ENCODE data around the gene TCHHL1.
A peak's percentile ranks its signal among the peaks of the same experiment; 100 is the strongest.

The TCHHL1 gene

DNA sequence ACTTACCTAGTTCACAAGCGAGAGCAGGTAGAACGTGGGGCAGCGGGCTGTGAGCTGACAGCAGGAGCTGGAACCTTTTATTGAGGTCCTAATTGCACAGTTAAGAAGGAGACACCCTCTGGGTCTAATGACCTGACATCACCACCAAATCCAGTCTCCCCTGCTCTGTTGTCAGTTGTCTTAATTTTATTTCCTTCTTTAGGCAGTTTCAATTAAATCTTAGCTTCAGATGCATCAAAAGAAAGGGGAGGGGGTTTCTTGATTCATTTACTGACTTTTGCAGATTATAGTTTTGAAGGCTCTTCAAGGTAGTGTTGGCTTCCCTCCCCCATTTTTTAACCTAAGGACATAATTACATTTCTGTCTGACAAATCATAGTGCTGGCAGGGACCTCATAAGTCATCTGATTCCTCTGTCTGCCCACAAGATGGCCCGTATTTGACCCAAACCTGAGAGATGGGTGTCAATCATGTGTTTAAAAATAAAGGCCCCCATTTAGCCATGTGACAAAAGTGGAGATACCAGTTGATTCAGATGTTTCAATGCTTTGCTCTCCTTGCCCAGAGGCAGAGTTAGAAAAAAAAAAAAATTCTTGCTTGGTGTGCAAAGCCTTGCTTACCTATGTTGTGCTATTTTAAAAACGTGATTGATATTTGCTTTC is at the start of gene TCHHL1:
Gene TCHHL1, minus strand, starts transcription at position 51 of the 661 bp plus-strand sequence. CDS start 921 bp downstream, outside the sequence.
- no peak for DNase-seq
- intact Hi-C loops (cut with DNase I), result no loop called here

DNA sequence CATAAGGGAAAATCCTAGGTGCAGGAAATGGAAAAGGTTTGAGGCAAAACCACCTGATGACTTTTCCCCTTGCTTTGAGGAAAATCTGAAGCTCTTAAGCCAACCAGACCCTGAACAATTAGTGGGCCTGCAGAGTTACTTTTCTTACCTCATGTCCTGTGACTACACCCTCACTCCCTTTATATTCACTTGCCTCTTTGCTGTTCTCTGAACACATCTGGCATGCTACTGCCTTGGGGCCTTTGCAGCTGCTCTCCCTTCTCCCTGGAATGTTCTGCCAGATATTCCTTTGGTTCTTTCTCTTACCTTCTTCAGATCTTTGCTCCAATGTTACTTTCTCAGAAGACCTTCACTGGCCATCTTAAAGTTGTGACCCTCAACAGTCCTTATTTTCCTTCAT is 48.4 kb upstream of the TCHHL1 start:
- intact Hi-C loops (cut with DNase I), result no loop called here
- no peak for DNase-seq

DNA sequence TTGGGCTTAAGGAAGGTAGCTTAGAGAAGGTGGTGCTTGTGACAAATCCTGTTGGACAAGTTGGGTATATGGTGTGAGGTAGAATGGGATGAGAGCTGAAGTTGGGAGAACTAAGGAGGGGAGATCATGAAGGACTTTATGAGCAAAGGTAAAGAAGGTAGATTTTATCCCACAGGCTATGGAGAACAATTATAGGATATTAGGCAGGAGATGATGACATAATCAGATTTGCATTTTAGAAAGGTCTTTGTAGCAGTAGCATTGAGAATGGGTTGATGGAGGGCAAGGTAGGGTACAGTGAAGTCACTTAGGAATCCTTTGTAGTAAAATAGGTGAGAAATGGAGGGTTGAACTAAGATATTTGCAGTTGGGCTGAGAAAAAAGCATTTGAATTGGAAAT is 41.3 kb upstream of the TCHHL1 start:
- intact Hi-C loops (cut with DNase I), result no loop called here

DNA sequence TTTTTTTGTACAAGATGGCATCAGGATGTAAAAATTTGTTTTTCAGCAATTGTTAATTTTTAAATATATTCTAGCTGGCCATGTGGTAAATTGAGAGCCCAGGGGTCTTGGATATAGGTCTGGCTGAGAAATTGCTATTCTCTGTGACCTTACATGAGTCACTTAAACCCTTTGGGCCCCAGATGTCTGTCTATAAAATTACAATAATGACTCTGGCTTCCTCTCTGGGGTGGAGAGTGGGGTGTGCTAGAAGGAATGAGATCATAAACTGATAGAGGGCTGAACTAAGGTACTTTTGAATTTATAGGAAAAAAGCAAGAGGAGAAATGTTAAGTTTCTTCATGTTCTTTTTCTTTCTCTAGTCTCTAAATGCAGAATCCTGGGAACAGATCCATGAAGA is 38.8 kb upstream of the TCHHL1 start:
- intact Hi-C loops (cut with DNase I), result no loop called here
- no peak for DNase-seq

More for the DNA sequence above, 41.3 kb upstream of the TCHHL1 start:
- no peak for DNase-seq

DNA sequence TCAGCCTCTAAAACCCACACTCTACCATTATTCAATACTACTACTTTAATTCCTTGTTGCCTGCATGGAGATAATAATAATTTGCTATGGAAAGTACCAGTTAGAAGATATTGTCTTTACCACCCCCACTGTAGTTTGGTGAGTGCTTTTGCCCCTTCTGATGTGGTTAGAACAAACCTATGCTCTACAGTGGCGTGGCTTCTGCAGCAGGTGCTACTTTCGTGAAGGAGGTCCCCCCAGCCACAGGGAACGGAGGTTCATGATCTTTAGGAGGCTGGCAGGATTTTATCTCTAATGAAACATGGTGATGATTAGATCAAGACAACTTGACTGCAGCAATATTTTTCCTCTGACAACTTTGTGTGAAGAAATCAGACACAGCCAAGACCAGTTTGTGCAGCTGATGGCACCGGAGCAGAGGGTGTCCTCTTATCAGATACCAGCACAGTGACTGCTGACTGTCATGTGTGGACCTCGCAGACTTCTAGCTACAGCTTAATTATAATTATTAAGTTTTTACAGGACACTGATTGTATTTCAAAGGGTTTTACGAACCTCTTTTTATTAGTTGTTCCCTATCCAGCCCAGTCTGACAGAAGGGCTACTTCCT is 37.1 kb upstream of the TCHHL1 start:
- DNase-seq, result no peak
- intact Hi-C loops (cut with DNase I), result no loop called here

DNA sequence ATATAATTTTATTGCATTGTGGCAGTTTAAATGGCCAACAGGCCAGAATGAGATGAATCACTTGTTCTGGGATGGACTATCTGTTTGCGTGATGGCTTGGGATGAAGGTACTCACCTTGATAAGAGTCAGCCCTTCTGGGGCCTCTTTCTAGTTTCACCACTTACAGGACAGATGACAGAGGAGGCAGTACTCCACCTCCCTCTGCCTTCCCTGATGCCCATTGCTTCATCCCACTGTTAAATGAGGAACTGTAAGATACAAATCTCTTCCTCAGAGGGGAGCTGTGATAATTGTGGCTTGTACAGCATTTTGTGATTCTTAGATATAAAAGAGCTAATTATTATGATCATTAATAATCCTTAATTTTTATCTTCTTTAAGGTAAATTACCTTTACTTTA is 30.1 kb upstream of the TCHHL1 start:
- intact Hi-C loops (cut with DNase I), result no loop called here
- DNase-seq, result no peak

DNA sequence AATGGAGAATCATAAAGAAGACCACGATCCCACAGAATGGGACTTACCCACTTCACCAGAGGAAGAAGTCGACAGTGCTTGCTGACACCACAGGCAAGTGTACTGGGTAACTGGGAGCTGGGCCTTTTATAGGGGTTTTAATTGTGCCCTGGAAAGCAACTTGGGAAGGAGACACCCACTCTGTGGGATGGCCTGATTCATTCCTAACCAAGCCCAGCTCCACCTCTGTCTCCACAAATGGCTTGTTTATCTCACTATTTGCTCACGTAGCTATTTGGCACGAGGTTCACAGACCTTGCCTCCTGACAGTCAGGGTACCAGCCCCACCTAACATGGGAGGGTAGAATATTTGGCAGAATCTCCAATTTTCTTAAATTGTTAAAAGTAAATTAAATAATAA is 26.5 kb upstream of the TCHHL1 start, which contains the start of gene TCHH:
Gene TCHH, minus strand, starts transcription at position 101 of the 400 bp plus-strand sequence. CDS start 1,364 bp downstream, outside the sequence.
- DNase-seq, result no peak
- intact Hi-C loops (cut with DNase I), result no loop called here

DNA sequence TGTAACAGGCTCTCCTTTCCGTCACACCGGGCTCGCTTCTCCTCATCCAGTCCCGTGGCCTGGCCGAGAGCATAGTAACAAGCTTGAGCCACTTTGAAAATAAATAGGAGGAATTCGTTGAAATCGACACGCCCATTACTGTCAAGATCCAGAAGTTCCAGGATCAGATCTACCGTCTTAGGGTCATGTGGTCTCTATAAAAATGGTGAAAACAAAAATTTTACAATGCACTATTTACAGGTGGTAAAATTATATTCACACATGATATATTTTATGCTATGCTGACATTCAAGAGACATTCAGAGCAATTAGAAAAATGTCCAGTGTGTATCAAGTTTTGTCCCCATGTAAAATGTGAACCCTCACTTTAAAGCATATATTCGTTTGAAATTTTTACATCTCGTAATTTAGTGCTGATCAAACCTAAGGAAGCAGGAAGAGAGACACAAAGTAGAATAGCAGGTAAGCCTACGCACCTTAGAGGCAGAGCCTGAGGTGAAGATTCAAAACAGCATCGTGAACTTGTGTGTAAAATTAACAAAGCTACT is 24.1 kb upstream of the TCHHL1 start:
- no peak for DNase-seq

DNA sequence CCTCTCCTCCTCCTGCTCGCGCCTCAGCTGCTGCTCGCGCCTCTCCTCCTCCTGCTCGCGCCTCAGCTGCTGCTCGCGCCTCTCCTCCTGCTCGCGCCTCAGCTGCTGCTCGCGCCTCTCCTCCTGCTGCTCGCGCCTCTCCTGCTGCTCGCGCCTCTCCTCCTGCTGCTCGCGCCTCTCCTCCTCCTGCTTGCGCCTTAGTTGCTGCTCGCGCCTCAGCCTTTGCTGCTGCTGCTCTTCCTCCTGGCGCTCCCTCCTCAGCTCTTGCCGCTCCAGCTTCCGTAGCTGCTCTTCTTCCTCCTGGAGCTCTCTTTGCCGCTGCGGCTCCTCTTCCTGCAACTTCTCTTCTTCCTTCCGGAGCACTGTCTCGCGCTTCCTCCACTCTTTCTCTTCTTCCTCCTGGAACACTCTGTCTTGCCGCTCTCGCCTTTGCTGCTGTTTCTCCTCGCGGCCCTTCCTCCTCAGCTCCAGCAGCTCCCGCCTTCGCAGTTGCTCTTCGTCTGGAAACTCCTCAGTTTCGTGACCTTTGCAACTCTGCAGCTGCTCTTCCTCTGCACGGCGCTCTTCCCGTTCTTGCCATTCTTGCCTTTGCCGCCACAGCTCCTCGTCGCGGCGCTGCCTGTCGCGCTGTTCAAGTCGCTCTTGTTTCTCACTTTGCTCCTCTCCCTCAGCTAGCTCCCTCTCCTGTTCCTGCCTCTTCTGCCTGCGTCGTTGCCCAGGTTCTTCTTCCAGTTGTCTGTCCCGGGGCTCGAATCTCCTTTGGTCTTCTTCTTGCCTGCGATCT is 23.4 kb upstream of the TCHHL1 start:
- DNase-seq, result peak in 27 of 42 donors; percentile 5 to 58 (median 33)
- intact Hi-C loops (cut with DNase I), result no loop called here

More for the DNA sequence above, 24.1 kb upstream of the TCHHL1 start:
- intact Hi-C loops (cut with DNase I), result no loop called here

DNA sequence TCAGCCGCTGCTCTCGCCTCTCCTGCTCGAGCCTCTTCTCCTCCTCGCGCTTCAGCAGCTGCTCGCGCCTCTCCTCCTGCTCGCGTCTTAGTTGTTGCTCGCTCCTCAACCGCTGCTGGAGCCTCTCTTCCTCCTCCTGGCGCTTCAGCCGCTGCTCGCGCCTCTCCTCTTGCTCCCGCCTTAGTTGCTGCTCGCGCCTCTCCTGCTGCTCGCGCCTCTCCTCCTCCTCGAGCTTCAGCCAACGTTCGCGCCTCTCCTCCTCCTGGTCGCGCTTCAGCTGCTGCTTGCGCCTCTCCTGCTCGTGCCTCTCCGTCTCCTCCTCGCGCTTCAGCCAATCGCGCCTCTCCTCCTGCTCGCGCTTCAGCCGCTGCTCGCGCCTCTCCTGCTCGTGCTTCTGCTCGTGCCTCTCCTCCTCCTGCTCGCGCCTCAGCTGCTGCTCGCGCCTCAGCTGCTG is 22.7 kb upstream of the TCHHL1 start:
- intact Hi-C loops (cut with DNase I), result no loop called here
- DNase-seq, result peak in 36 of 42 donors; percentile 19 to 70 (median 51)

DNA sequence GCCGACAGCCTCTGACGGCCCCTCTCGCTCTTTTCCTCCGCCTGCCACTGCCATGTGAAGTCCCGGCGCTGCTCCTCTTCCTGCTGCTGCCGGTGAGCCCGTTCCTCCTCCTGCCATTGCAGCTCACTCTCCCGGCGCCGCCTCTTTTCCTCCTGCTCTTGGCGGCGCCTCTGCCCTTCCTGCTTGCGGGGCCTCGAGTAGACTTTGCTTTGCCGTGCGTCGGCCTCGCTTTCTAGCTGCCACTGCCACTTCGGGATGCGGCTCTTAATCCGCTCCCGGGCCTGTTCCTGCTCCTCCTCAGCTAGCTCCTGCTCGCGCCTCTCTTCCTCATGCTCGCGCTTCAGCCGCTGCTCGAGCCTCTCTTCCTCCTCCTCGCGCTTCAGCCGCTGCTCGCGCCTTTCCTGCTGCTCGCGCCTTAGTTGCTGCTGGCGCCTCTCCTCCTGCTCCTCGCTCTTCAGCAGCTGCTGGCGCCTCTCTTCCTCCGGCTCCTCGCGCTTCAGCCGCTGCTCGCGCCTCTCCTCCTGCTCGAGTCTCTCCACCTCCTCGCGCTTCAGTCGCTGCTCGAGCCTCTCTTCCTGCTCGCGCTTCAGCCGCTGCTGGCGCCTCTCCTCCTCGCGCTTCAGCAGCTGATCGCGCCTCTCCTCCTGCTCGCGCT is 22.1 kb upstream of the TCHHL1 start:
- intact Hi-C loops (cut with DNase I), result no loop called here
- DNase-seq, result peak in 36 of 42 donors; percentile 4 to 59 (median 35)

DNA sequence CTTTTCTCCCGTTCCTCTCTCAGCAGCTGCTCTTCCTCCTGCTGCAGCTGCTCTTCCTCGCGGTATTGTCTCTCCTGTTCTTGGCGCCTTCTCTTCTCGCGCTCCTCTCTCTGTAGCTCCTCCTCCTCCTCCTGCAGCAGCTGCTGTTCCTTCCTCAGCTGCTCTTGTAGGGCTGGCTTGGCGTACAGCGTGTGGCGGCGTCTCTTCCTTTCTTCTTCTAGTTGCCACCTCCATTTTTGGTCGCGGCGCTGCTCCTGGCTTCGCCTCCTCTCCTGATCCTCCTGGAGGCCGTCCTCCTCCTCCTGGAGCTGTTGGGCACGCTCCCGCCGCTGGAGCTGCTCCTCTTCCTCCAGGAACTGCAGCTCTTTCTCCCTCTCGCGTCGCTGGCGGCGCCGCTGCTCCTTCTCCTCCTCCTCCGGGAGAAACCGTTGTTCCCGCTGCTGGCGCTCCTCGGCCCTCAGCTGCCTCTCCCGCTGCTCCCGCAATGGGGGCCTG is 21.5 kb upstream of the TCHHL1 start:
- DNase-seq, result peak in 39 of 42 donors; percentile 14 to 75 (median 43)
- intact Hi-C loops (cut with DNase I), result no loop called here

DNA sequence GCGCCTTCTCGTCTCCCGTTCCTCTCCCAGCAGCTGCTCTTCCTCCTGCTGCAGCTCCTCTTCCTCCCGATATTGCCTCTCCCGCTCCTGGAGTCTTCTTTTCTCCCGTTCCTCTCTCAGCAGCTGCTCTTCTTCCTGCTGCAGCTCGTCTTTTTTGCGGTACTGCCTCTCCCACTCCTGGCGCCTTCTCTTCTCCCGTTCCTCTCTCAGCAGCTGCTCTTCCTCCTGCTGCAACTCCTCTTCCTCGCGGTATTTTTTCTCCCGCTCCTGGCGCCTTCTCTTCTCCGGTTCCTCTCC is 21.1 kb upstream of the TCHHL1 start:
- DNase-seq, result no peak
- intact Hi-C loops (cut with DNase I), result no loop called here

DNA sequence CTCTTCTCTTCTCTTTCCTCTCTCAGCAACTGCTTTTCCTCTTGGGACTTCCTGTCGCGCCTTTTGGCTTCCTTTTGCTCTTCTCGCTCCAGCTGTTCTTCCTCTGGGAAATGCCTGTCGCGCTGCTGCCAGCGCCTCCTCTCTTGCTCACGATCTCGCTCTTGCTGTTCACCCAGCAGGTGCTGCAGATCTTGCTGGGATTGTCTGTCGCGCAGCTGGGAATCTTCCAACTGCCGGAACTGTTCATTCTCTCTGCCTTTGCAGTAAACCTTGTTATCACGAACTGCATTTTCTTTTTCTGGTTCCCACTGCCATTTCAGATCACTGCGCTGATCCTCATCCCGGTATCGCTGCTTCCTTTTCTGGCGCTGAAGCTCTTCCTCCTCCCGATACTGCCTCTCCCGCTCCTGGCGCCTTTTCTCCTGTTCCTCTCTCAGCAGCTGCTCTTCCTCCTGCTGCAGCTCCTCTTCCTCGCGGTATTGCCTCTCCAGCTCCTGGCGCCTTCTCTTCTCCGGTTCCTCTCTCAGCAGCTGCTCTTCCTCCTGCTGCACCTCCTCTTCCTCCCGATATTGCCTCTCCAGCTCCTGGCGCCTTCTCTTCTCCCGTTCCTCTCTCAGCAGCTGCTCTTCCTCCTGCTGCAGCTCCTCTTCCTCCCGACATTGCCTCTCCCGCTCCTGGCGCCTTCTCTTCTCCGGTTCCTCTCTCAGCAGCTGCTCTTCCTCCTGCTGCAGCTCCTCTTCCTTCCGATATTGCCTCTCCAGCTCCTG is 20.6 kb upstream of the TCHHL1 start:
- intact Hi-C loops (cut with DNase I), result no loop called here
- peak in 4 of 42 donors; percentile 6 to 28 (median 18) for DNase-seq

DNA sequence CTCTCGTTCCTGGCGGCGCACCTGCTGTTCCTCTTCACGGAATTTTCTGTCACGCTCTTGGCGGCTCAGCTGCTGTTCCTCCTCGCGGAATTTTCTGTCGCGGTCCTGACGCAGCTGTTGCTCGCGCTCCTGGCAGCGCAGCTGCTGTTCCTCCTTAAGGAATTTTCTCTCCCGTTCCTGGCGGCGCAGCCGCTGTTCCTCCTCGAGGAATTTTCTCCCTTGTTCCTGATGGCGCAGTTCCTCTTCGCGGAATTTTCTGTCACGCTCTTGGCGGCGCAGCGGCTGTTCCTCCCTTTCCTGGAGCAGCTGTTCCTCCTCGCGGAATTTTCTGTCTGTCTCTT is 20.0 kb upstream of the TCHHL1 start:
- intact Hi-C loops (cut with DNase I), result no loop called here
- DNase-seq, result no peak

DNA sequence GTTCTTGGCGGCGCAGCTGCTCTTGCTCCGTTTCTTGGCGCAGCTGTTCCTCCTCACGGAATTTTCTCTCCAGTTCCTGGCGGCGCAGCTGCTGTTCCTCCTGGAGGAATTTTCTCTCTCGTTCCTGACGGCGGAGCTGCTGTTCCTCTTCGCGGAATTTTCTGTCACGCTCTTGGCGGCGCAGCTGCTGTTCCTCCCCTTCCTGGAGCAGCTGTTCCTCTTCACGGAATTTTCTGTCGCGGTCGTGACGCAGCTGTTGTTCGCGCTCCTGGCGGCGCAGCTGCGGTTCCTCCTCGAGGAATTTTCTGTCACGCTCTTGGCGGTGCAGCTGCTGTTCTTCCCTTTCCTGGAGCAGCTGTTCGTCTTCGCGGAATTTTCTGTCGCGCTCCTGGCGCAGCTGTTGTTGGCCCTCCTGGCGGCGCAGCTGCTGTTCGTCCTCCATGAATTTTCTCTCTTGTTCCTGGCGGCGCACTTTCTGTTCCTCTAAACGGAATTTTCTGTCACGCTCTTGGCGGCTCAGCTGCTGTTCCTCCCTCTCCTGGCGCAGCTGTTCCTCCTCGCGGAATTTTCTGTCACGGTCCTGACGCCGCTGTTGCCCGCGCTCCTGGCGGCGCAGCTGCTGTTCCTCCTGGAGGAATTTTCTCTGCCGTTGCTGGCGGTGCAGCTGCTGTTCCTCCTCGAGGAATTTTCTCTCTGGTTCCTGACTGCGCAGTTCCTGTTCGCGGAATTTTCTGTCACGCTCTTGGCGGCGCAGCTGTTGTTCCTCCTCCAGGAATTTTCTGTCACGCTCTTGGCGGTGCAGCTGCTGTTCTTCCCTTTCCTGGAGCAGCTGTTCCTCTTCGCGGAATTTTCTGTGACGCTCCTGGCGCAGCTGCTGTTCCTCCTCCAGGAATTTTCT is 19.4 kb upstream of the TCHHL1 start:
- intact Hi-C loops (cut with DNase I), result no loop called here
- DNase-seq, result no peak

Measured in head of caudate nucleus (tissue), 42 donors.